HUES6 (cell line): Measurements from ENCODE around the gene TYW1.
"Not testable (repeated sequence)": the region's sequence is repeated elsewhere in the genome, so short reads cannot be mapped to it uniquely, and the experiment has no call there.

Source experiments
- H3K27ac ChIP-seq: 2 replicates; pipeline ENCODE4 v1.7.0; 2013; ENCODE audit warnings: low read depth, mild to moderate bottlenecking, low read length, inconsistent platforms
- H3K27me3 ChIP-seq: 2 replicates; pipeline ENCODE4 v1.6.1; 2013; ENCODE audit warnings: low read length; ENCODE audit not compliant: control insufficient read depth, insufficient read depth
- H3K36me3 ChIP-seq: 2 replicates; pipeline ENCODE4 v1.6.1; 2013; ENCODE audit warnings: low read length; ENCODE audit not compliant: control insufficient read depth, insufficient read depth
- H3K4me1 ChIP-seq: 2 replicates; pipeline ENCODE4 v1.6.1; 2013; ENCODE audit warnings: low read length; ENCODE audit not compliant: control insufficient read depth, insufficient read depth
- H3K4me3 ChIP-seq: 2 replicates; pipeline ENCODE4 v1.5.1; 2013; ENCODE audit warnings: low read depth, low read length
- H3K9ac ChIP-seq: one replicate; pipeline ENCODE4 v1.6.1; 2013; ENCODE audit warnings: mild to moderate bottlenecking, low read length
- H3K9me3 ChIP-seq: 2 replicates; pipeline ENCODE4 v1.6.1; 2013; ENCODE audit warnings: low read depth, low read length; ENCODE audit not compliant: control insufficient read depth, insufficient read depth

The TYW1 gene

GRCh38 chr7:66961096-66961495 lies 35.5 kb upstream of the TYW1 start:
- no peak overlapping the region for H3K9ac ChIP-seq
- peaks cover 44% of the 10 kb centered on the region for H3K36me3 ChIP-seq
- H3K27ac ChIP-seq = no peak overlapping the region
- no peaks in the 10 kb centered on the region for H3K4me1 ChIP-seq
- H3K27me3 ChIP-seq = no peaks in the 10 kb centered on the region
- peaks cover 7% of the 10 kb centered on the region for H3K9me3 ChIP-seq
- no peak overlapping the region for H3K4me3 ChIP-seq

DNA sequence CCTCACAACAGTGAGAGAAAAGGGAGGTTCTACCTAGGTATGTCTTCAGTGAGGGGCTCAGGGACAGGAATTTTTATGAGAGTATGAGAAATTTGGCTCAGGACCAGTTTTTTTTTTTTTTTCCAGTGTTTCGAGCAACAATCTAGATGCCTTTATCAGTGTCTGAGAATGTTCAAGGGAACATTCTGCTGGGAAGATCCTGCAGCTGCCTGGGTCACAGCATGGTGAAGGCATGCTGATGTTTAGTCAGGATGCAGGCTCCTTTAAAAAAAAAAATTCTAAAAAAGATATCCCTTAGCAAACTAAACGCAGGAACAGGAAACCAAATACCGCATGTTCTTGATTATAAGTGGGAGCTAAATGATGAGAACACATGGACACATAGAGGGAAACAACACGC lies 32.2 kb upstream of the TYW1 start:
- Histone ChIP-seq H3K36me3 (peaks cover 13% of the 10 kb centered on the region), H3K27ac (no peak overlapping the region), H3K9ac (no peak overlapping the region), H3K4me3 (no peak overlapping the region), H3K27me3 (no peaks in the 10 kb centered on the region), H3K4me1 (no peaks in the 10 kb centered on the region), H3K9me3 (peaks cover 7% of the 10 kb centered on the region)

DNA sequence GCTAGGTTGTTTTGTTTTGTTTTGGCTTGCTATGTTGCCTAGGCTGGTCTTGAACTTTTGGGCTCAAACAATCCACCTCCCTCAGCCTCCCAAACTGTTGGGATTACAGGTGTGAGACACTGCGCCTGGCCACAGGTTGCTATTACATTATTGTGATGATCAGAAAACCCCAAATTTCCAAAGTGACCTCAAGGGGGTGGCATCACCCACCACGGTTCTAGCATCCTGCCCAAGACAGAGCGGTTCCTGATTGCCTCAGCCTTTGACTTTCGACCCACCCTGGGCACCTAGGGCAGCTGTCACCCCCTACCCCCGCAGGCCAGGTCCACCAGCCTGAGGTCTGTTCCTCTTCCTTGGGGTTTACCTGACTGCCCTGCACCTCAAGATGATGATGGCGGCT lies 29.6 kb upstream of the TYW1 start:
- Histone ChIP-seq H3K36me3 (peaks cover 4% of the 10 kb centered on the region; the same call in 1 of the 2 replicates), H3K4me3 (no peak overlapping the region), H3K27me3 (no peaks in the 10 kb centered on the region), H3K4me1 (peaks cover 6% of the 10 kb centered on the region), H3K9ac (no peak overlapping the region), H3K27ac (no peak overlapping the region), H3K9me3 (peaks cover 7% of the 10 kb centered on the region)

- H3K27me3 ChIP-seq, H3K9ac ChIP-seq, H3K27ac ChIP-seq, H3K9me3 ChIP-seq, H3K4me1 ChIP-seq, H3K36me3 ChIP-seq, H3K4me3 ChIP-seq: not testable (repeated sequence)
Measured at GRCh38 chr7:66969001-66969400, 27.6 kb upstream of the TYW1 start.

DNA sequence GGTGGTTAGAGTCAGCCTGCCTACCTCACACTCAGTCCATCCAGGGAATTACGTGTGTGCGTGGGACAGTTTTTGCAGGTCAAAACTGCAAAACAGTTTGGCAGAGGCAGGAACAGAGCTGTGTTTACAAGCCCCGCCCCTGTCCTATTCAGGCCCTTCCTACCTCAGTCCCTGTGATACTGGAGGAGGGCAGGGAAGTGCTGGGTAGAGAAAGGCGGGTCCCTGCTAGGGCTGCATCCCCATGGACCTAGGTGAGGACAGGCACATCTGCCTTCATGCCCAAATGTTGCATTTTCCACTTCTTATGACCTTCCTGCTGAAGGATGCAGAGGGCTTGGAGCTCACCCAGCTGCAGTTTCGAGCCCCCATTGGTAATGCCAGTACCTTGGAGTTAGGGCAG lies 26.3 kb upstream of the TYW1 start:
- no peaks in the 10 kb centered on the region for H3K36me3 ChIP-seq
- no peak overlapping the region for H3K9ac ChIP-seq
- H3K9me3 ChIP-seq = peaks cover 7% of the 10 kb centered on the region
- H3K4me3 ChIP-seq = no peak overlapping the region
- peaks cover 6% of the 10 kb centered on the region for H3K4me1 ChIP-seq
- H3K27ac ChIP-seq = no peak overlapping the region
- no peaks in the 10 kb centered on the region for H3K27me3 ChIP-seq

GRCh38 chr7:66974986-66975590 lies 21.5 kb upstream of the TYW1 start:
- no peaks in the 10 kb centered on the region for H3K36me3 ChIP-seq
- H3K27me3 ChIP-seq = no peaks in the 10 kb centered on the region
- no peak overlapping the region for H3K4me3 ChIP-seq
- H3K4me1 ChIP-seq = peaks cover 4% of the 10 kb centered on the region
- no peak overlapping the region for H3K9ac ChIP-seq
- H3K9me3 ChIP-seq = peaks cover 5% of the 10 kb centered on the region
- H3K27ac ChIP-seq = no peak overlapping the region

GRCh38 chr7:66978312-66978711 lies 18.3 kb upstream of the TYW1 start:
- not testable (repeated sequence) for H3K27me3 ChIP-seq

DNA sequence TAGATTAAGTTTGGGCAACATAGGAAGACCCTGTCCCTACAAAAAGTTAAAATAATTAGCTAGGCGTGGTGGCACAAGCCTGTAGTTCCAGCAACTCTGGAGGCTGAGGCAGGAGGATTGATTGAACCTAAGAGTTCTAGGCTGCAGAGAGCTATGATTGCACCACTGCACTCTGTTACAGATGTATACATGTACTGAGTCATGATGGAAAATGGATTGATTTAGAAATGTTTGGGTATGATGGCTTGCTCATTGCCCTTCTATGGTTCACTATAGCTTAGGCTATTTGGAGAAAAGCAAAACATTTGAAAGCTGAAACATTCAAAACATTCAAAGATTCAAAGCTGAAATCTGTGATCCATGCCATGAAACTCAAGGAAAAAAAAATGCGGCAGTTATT lies 17.6 kb upstream of the TYW1 start:
- H3K9me3 ChIP-seq = peaks cover 14% of the 10 kb centered on the region
- not testable (repeated sequence) for H3K9ac ChIP-seq, H3K36me3 ChIP-seq, H3K4me1 ChIP-seq, H3K27ac ChIP-seq, H3K4me3 ChIP-seq, H3K27me3 ChIP-seq

More at GRCh38 chr7:66978312-66978711, 18.3 kb upstream of the TYW1 start:
- H3K4me3 ChIP-seq, H3K9ac ChIP-seq, H3K36me3 ChIP-seq, H3K4me1 ChIP-seq, H3K27ac ChIP-seq: not testable (repeated sequence)
- H3K9me3 ChIP-seq = peaks cover 14% of the 10 kb centered on the region

GRCh38 chr7:66980336-66980735 lies 16.3 kb upstream of the TYW1 start:
- not testable (repeated sequence) for H3K4me1 ChIP-seq, H3K27me3 ChIP-seq, H3K9ac ChIP-seq, H3K27ac ChIP-seq, H3K36me3 ChIP-seq, H3K4me3 ChIP-seq
- peaks cover 14% of the 10 kb centered on the region for H3K9me3 ChIP-seq

DNA sequence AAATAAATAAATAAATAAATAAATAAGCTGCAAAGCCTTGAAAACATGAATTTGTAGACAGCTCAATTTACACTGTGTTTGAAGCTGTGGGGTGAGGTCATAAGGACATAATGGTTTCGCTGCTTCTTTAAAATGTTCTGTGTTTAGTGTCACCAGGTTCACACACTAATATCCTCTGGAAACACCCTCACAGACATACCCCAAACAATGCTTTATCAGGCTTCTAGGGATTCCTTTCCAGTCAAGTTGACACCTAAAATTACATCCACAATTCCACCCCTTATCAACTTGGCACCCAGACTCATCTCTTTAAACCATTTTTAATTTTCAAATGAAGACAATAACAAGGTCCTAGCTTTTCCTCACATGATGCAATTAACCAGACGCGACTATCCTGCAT lies 7.1 kb upstream of the TYW1 start:
- peaks cover 28% of the 10 kb centered on the region for H3K36me3 ChIP-seq
- not testable (repeated sequence) for H3K27me3 ChIP-seq, H3K4me1 ChIP-seq, H3K9ac ChIP-seq, H3K9me3 ChIP-seq, H3K27ac ChIP-seq, H3K4me3 ChIP-seq

GRCh38 chr7:66994051-66994450 lies 2.6 kb upstream of the TYW1 start:
- Histone ChIP-seq H3K4me3 (peak overlapping the region; percentile 84; the same call in 1 of the 2 replicates), H3K36me3 (peaks cover 19% of the 10 kb centered on the region)
- H3K4me1 ChIP-seq, H3K9ac ChIP-seq, H3K27ac ChIP-seq, H3K9me3 ChIP-seq, H3K27me3 ChIP-seq: not testable (repeated sequence)

DNA sequence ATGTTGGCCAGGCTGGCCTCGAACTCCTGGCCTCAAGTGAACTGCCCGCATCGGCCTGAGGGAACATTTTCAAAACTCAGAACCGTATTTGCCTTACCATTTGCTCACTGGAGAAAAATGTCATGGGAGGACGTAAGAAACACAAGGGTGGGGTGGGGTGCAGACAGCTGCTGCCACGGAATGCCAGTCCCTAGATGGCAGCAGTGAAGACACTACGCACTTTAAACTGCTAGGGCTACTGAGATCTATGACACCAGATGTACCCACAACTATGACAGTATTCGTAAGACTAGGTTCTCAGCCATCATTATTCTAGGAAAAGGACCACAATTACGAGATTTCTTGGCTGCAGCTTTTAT lies 2.0 kb upstream of the TYW1 start:
- not testable (repeated sequence) for H3K4me1 ChIP-seq, H3K27ac ChIP-seq, H3K9me3 ChIP-seq, H3K27me3 ChIP-seq
- H3K4me3 ChIP-seq = peak overlapping the region; percentile 84
- peak overlapping the region; percentile 79 for H3K9ac ChIP-seq
- peaks cover 18% of the 10 kb centered on the region for H3K36me3 ChIP-seq
